Astrocyte of the spinal cord (primary cell): ENCODE data around the gene MBOAT1.

Experiments
- DNase-seq: peaks from one replicate; pipeline ENCODE4 v3.0.0; 2011; ENCODE audit warnings: low read depth, low spot score
- H3K4me3 ChIP-seq: 2 replicates; pipeline ENCODE4 v1.5.1; 2011; ENCODE audit warnings: low read depth, mild to moderate bottlenecking, low read length, moderate library complexity
- CTCF ChIP-seq: IDR thresholded peaks from 2 replicates; pipeline ENCODE4 v1.5.1; 2012; ENCODE audit warnings: low read depth, mild to moderate bottlenecking, low read length, inconsistent platforms
- in situ Hi-C: cut with HindIII; loops from 2 replicates; pipeline ENCODE4 v1.10.0; 2017; ENCODE audit warnings: low sequenced_read_pairs

Gene MBOAT1

GRCh38 chr6:20212392-20213111 is at the start of gene MBOAT1:
Gene MBOAT1 (minus strand): TSS chr6:20212469. CDS start chr6:20212234, 235 bp downstream.
- in situ Hi-C loops = no loop called here
- DNase-seq = peak; percentile 94
- TF ChIP-seq CTCF = no peak
- H3K4me3 ChIP-seq = peak within 1 kb of the TSS; percentile 61

GRCh38 chr6:20261685-20262084 is 49.4 kb upstream of the MBOAT1 start:
- no peak for TF ChIP-seq CTCF
- DNase-seq = no peak
- no peak overlapping the region for H3K4me3 ChIP-seq
- in situ Hi-C loops = no loop called here

GRCh38 chr6:20260360-20260759 is 48.1 kb upstream of the MBOAT1 start:
- no peak for TF ChIP-seq CTCF
- in situ Hi-C loops = no loop called here
- no peak overlapping the region for H3K4me3 ChIP-seq
- DNase-seq = no peak

- no peak for DNase-seq
- TF ChIP-seq CTCF = no peak
- no peak overlapping the region for H3K4me3 ChIP-seq
- in situ Hi-C loops = no loop called here
Observed at GRCh38 chr6:20259316-20260049, 47.2 kb upstream of the MBOAT1 start.

- no peak for DNase-seq
- H3K4me3 ChIP-seq = no peak overlapping the region
- TF ChIP-seq CTCF = no peak
- in situ Hi-C loops = no loop called here
Observed at GRCh38 chr6:20255428-20255827, 43.2 kb upstream of the MBOAT1 start.

GRCh38 chr6:20254295-20254694 is 42.0 kb upstream of the MBOAT1 start:
- H3K4me3 ChIP-seq = no peak overlapping the region
- DNase-seq = no peak
- in situ Hi-C loops = no loop called here
- no peak for TF ChIP-seq CTCF
